ENCODE results near the gene RXFP1.

The RXFP1 gene

DNA sequence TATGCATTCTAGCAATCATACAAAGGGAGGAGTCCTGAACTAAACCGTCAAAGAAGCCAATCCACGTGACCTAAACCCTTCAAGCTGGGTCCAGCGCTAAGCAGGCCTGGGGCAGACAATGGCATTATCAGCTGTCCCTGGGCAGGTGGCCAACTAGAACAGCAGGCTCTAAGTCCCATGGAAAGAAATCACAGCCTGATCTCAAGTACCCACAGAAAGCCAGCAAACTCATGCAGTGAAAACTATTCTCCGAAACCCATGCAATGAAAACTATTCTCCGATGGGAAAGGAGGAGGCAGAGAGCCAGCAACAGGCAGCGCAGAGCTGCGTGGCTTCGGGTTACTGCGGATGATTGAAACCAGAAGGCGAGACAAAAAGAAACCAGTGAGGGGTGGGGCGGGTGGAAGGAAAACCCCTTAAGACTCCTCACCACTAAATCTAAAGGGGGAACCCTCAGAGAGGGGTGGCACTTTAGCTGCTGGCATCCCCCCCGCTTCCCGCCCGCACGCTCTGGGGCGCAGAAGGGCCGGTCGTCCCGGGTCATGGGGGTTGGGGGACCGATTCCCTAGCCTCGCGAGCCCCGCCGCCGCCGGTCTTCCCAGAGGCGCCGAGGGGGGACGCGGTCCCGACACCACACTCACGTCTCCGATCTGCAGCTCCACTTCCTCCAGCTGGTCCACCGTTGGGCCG lies 149.4 kb downstream of the RXFP1 start:
- peak overlapping the region; percentile 75 for H3K9ac ChIP-seq (ENCODE audit: low read length)
- peak overlapping the region; percentile 60 for H3K4me2 ChIP-seq (ENCODE audit: low read length)
- no peaks in the 10 kb centered on the region for H3K9me3 ChIP-seq (ENCODE audit: insufficient read depth, low read depth, low read length)
- H2AK5ac ChIP-seq (ENCODE audit: low read length) = no peak overlapping the region
- H3K36me3 ChIP-seq (ENCODE audit: control insufficient read depth in 1 of 2, insufficient read depth in 2 of 2, low read length in 2 of 2) = no peaks in the 10 kb centered on the region
- peak overlapping the region; percentile 96 for H3K4me3 ChIP-seq (ENCODE audit: low read depth, low read length)
- H3K4me1 ChIP-seq (ENCODE audit: control insufficient read depth in 1 of 2, insufficient read depth in 2 of 2, low read length in 2 of 2) = peaks cover 0 to 3% of the 10 kb centered on the region in 2 experiments
- H3K14ac ChIP-seq (ENCODE audit: low read length) = peak overlapping the region; percentile 56
- H3K4ac ChIP-seq (ENCODE audit: low read depth, low read length) = peak overlapping the region; percentile 64
- no peak overlapping the region for H2BK12ac ChIP-seq (ENCODE audit: low read length)
- peaks cover 6% of the 10 kb centered on the region for H3K79me1 ChIP-seq (ENCODE audit: low read length)
- H3K27me3 ChIP-seq (ENCODE audit: insufficient read depth, low read length) = no peaks in the 10 kb centered on the region
- H3K79me2 ChIP-seq (ENCODE audit: control insufficient read depth, insufficient read depth, low read length, poor library complexity) = peaks cover 4% of the 10 kb centered on the region
- H3K18ac ChIP-seq (ENCODE audit: low read length) = peak overlapping the region; percentile 40
- peak overlapping the region; percentile 49 for H4K12ac ChIP-seq (ENCODE audit: low read depth, low read length)
- peak overlapping the region; percentile 30 for H3K27ac ChIP-seq (ENCODE audit: low read depth, low read length)
- peak overlapping the region; percentile 46 for H4K91ac ChIP-seq (ENCODE audit: low read depth, low read length)
- peak; percentile 18 to 33 for DNase-seq
- no peak overlapping the region for H3K23ac ChIP-seq (ENCODE audit: low read length)
- peak overlapping the region; percentile 63 for H4K8ac ChIP-seq (ENCODE audit: low read depth, low read length)
- peak overlapping the region; percentile 86 for H2AFZ ChIP-seq (ENCODE audit: insufficient read depth, low read length, poor library complexity)
- H2BK120ac ChIP-seq (ENCODE audit: insufficient read depth, low read length, poor library complexity) = no peak overlapping the region
- WGBS (ENCODE audit: extremely low coverage, insufficient coverage, insufficient read length) = no CpG with 5 or more reads among the region's 35 CpGs
- H2BK5ac ChIP-seq (ENCODE audit: low read depth, low read length, poor library complexity) = peak overlapping the region; percentile 42

DNA sequence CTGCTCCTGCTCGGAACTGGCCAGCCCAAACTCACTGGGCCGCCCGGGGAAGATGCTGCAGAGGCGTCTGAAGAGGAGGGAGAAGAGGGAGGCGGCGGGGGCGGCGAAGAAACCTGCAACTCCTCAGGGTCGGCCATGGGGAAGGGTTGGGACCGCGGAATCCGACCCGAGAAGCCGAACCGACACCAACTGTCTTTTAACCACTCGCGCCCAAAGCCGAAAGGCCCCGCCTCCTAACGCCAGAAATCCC lies 149.9 kb downstream of the RXFP1 start, which contains the start of gene C4orf46:
Gene C4orf46 (minus strand): TSS at position 223 of the 250 bp plus-strand sequence. CDS start 86 bp downstream, at position 137.
- WGBS (ENCODE audit: extremely low coverage, insufficient coverage, insufficient read length) = no CpG with 5 or more reads among the region's 20 CpGs
- Histone ChIP-seq H3K18ac (ENCODE audit: low read length) (peak within 1 kb of the TSS; percentile 40), H2BK120ac (ENCODE audit: insufficient read depth, low read length, poor library complexity) (peak within 1 kb of the TSS; percentile 14), H3K9me3 (ENCODE audit: insufficient read depth, low read depth, low read length) (no peaks in the 10 kb centered on the region), H2AFZ (ENCODE audit: insufficient read depth, low read length, poor library complexity) (peak within 1 kb of the TSS; percentile 86), H3K23ac (ENCODE audit: low read length) (no peak within 1 kb of the TSS), H3K4me2 (ENCODE audit: low read length) (peak within 1 kb of the TSS; percentile 77), H3K4me1 (ENCODE audit: control insufficient read depth in 1 of 2, insufficient read depth in 2 of 2, low read length in 2 of 2) (peaks cover 0 to 3% of the 10 kb centered on the region in 2 experiments), H3K9ac (ENCODE audit: low read length) (peak within 1 kb of the TSS; percentile 75), H3K79me2 (ENCODE audit: control insufficient read depth, insufficient read depth, low read length, poor library complexity) (peaks cover 4% of the 10 kb centered on the region), H3K79me1 (ENCODE audit: low read length) (peaks cover 6% of the 10 kb centered on the region), H3K14ac (ENCODE audit: low read length) (peak within 1 kb of the TSS; percentile 64), H2BK12ac (ENCODE audit: low read length) (no peak within 1 kb of the TSS), H3K4ac (ENCODE audit: low read depth, low read length) (peak within 1 kb of the TSS; percentile 64), H3K36me3 (ENCODE audit: control insufficient read depth in 1 of 2, insufficient read depth in 2 of 2, low read length in 2 of 2) (no peaks in the 10 kb centered on the region), H4K12ac (ENCODE audit: low read depth, low read length) (peak within 1 kb of the TSS; percentile 49), H3K27me3 (ENCODE audit: insufficient read depth, low read length) (no peaks in the 10 kb centered on the region), H3K27ac (ENCODE audit: low read depth, low read length) (peak within 1 kb of the TSS; percentile 61), H2BK5ac (ENCODE audit: low read depth, low read length, poor library complexity) (peak within 1 kb of the TSS; percentile 42), H4K8ac (ENCODE audit: low read depth, low read length) (peak within 1 kb of the TSS; percentile 68), H3K4me3 (ENCODE audit: low read depth, low read length) (peak within 1 kb of the TSS; percentile 96), H4K91ac (ENCODE audit: low read depth, low read length) (peak within 1 kb of the TSS; percentile 46), H2AK5ac (ENCODE audit: low read length) (no peak within 1 kb of the TSS)
- DNase-seq = no peak

DNA sequence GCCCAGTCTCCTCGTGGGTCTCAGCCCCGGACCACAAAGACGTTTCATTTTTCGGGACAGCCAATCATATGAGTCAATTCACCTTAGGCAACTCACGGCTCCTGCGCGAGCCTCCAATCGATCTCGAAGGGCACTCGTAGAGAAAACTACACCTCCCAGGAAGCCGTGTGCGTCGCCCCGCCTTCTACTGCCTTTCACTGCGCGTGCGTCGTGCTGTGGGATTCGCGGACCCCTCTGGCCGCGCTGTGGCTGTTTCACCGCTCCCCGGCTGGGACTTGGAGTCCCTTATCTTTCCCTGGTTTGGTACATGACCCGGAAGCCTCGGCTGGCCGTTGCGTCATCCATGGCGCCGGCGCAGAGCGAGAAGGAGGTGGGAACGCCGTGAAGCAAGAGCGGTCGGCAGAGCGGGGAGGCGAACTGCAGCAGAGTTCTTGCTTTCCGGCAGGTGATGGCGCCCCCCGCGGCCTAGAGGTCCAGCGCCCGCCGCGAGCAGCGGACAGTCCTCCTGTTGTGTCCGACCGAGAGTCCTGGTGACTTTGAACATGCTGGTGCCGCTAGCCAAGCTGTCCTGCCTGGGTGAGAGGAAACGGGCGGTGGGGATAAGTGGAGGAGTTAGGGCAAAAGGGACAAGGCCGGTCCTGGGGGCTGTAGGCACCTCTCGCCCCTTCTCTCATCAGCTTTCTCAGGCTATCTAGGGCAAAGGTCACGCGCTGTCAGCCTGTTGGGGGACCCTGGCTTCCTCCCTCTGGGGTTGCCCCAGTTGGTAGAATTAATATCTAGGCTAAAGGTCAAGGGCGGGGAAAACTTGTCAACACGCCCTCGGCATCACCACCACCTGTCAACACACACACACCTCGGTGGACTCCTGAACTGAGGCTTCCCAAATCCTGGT lies 150.5 kb downstream of the RXFP1 start, which contains the start of gene ETFDH:
Gene ETFDH (plus strand): TSS at position 382 of the 892 bp plus-strand sequence. CDS start 161 bp downstream, at position 543.
- no peaks in the 10 kb centered on the region for H3K9me3 ChIP-seq (ENCODE audit: insufficient read depth, low read depth, low read length)
- no peak within 1 kb of the TSS for H2BK12ac ChIP-seq (ENCODE audit: low read length)
- peak within 1 kb of the TSS; percentile 64 for H3K14ac ChIP-seq (ENCODE audit: low read length)
- H3K36me3 ChIP-seq (ENCODE audit: control insufficient read depth in 1 of 2, insufficient read depth in 2 of 2, low read length in 2 of 2) = no peaks in the 10 kb centered on the region
- H3K9ac ChIP-seq (ENCODE audit: low read length) = peak within 1 kb of the TSS; percentile 75
- H3K79me1 ChIP-seq (ENCODE audit: low read length) = peaks cover 6% of the 10 kb centered on the region
- peak within 1 kb of the TSS; percentile 86 for H2AFZ ChIP-seq (ENCODE audit: insufficient read depth, low read length, poor library complexity)
- H4K91ac ChIP-seq (ENCODE audit: low read depth, low read length) = peak within 1 kb of the TSS; percentile 46
- peaks cover 4% of the 10 kb centered on the region for H3K79me2 ChIP-seq (ENCODE audit: control insufficient read depth, insufficient read depth, low read length, poor library complexity)
- peak within 1 kb of the TSS; percentile 49 for H4K12ac ChIP-seq (ENCODE audit: low read depth, low read length)
- peak within 1 kb of the TSS; percentile 40 for H3K18ac ChIP-seq (ENCODE audit: low read length)
- H2BK120ac ChIP-seq (ENCODE audit: insufficient read depth, low read length, poor library complexity) = peak within 1 kb of the TSS; percentile 14
- peaks cover 0 to 3% of the 10 kb centered on the region in 2 experiments for H3K4me1 ChIP-seq (ENCODE audit: control insufficient read depth in 1 of 2, insufficient read depth in 2 of 2, low read length in 2 of 2)
- H3K27me3 ChIP-seq (ENCODE audit: insufficient read depth, low read length) = no peaks in the 10 kb centered on the region
- H3K23ac ChIP-seq (ENCODE audit: low read length) = no peak within 1 kb of the TSS
- peak within 1 kb of the TSS; percentile 42 for H2BK5ac ChIP-seq (ENCODE audit: low read depth, low read length, poor library complexity)
- H3K4me2 ChIP-seq (ENCODE audit: low read length) = peak within 1 kb of the TSS; percentile 77
- DNase-seq = peak; percentile 99 to 100
- peak within 1 kb of the TSS; percentile 96 for H3K4me3 ChIP-seq (ENCODE audit: low read depth, low read length)
- H4K8ac ChIP-seq (ENCODE audit: low read depth, low read length) = peak within 1 kb of the TSS; percentile 68
- peak within 1 kb of the TSS; percentile 18 for H3K4ac ChIP-seq (ENCODE audit: low read depth, low read length)
- H2AK5ac ChIP-seq (ENCODE audit: low read length) = no peak within 1 kb of the TSS
- peak within 1 kb of the TSS; percentile 61 for H3K27ac ChIP-seq (ENCODE audit: low read depth, low read length)
- WGBS (ENCODE audit: extremely low coverage, insufficient coverage, insufficient read length) = no CpG with 5 or more reads among the region's 60 CpGs

DNA sequence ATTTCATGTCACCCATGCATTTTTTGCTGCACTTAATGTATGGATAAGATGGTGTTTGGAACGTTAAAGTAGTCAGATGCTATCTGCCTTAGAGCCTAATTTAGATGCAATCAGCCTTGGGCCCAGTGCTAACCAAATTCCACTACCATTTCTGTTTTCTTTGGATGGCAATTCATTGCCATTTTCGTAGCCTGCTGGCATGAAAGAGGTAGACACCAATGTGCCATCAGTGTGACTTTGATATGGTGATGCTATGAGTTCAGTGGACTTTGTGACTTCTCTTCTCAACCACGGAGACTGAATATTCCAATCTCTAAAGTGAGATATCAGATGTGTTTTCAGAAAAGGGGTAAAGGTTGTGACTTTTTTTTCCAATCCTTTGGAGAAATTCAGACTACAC lies 152.0 kb downstream of the RXFP1 start:
- Histone ChIP-seq H3K27ac (ENCODE audit: low read depth, low read length) (no peak overlapping the region), H4K91ac (ENCODE audit: low read depth, low read length) (no peak overlapping the region), H3K79me1 (ENCODE audit: low read length) (peaks cover 6% of the 10 kb centered on the region), H3K9ac (ENCODE audit: low read length) (no peak overlapping the region), H3K4me1 (ENCODE audit: control insufficient read depth in 1 of 2, insufficient read depth in 2 of 2, low read length in 2 of 2) (peaks cover 0 to 3% of the 10 kb centered on the region in 2 experiments), H2BK120ac (ENCODE audit: insufficient read depth, low read length, poor library complexity) (no peak overlapping the region), H4K12ac (ENCODE audit: low read depth, low read length) (no peak overlapping the region), H2BK5ac (ENCODE audit: low read depth, low read length, poor library complexity) (no peak overlapping the region), H3K18ac (ENCODE audit: low read length) (no peak overlapping the region), H3K4me2 (ENCODE audit: low read length) (no peak overlapping the region), H3K27me3 (ENCODE audit: insufficient read depth, low read length) (no peaks in the 10 kb centered on the region), H3K4me3 (ENCODE audit: low read depth, low read length) (no peak overlapping the region), H3K4ac (ENCODE audit: low read depth, low read length) (no peak overlapping the region), H2BK12ac (ENCODE audit: low read length) (no peak overlapping the region), H2AFZ (ENCODE audit: insufficient read depth, low read length, poor library complexity) (no peak overlapping the region), H3K23ac (ENCODE audit: low read length) (no peak overlapping the region), H4K8ac (ENCODE audit: low read depth, low read length) (no peak overlapping the region), H3K36me3 (ENCODE audit: control insufficient read depth in 1 of 2, insufficient read depth in 2 of 2, low read length in 2 of 2) (no peaks in the 10 kb centered on the region), H3K79me2 (ENCODE audit: control insufficient read depth, insufficient read depth, low read length, poor library complexity) (peaks cover 4% of the 10 kb centered on the region), H3K14ac (ENCODE audit: low read length) (no peak overlapping the region), H3K9me3 (ENCODE audit: insufficient read depth, low read depth, low read length) (no peaks in the 10 kb centered on the region), H2AK5ac (ENCODE audit: low read length) (no peak overlapping the region)
- WGBS (ENCODE audit: extremely low coverage, insufficient coverage, insufficient read length) = no CpG with 5 or more reads among the region's 3 CpGs
- no peak for DNase-seq

All from trophoblast cell (in vitro differentiated cells and primary cell).